Measurements from ENCODE around the gene NAGK.
A peak's percentile ranks its signal among the peaks of the same experiment; 100 is the strongest.
"Not testable (repeated sequence)": the region's sequence is repeated elsewhere in the genome, so short reads cannot be mapped to it uniquely, and the experiment has no call there.

Gene NAGK

GRCh38 chr2:71068218-71069035 is at the start of gene NAGK:
NAGK (plus strand) TSS chr2:71068648; CDS start chr2:71068684, 36 bp downstream.
- DNase-seq = peak; percentile 97

GRCh38 chr2:71019989-71020388 is 48.5 kb upstream of the NAGK start:
- DNase-seq = not testable (repeated sequence)

- not testable (repeated sequence) for DNase-seq
Measured at GRCh38 chr2:71021394-71021793, 47.1 kb upstream of the NAGK start.

- peak; percentile 74 for DNase-seq
Measured at GRCh38 chr2:71023553-71024243, 44.8 kb upstream of the NAGK start.

GRCh38 chr2:71036296-71036695 is 32.2 kb upstream of the NAGK start:
- DNase-seq = not testable (repeated sequence)

GRCh38 chr2:71042287-71042686 is 26.2 kb upstream of the NAGK start:
- no peak for DNase-seq

GRCh38 chr2:71043531-71044407 is 24.7 kb upstream of the NAGK start:
- DNase-seq = no peak

GRCh38 chr2:71045151-71045550 is 23.3 kb upstream of the NAGK start:
- no peak for DNase-seq

GRCh38 chr2:71045865-71046548 is 22.4 kb upstream of the NAGK start:
- DNase-seq = no peak

- no peak for DNase-seq
Measured at GRCh38 chr2:71048096-71048495, 20.4 kb upstream of the NAGK start.

- DNase-seq = peak; percentile 64
Measured at GRCh38 chr2:71049704-71050360, 18.6 kb upstream of the NAGK start.

GRCh38 chr2:71055206-71055740 is 13.2 kb upstream of the NAGK start:
- not testable (repeated sequence) for DNase-seq

- no peak for DNase-seq
Measured at GRCh38 chr2:71060211-71060610, 8.2 kb upstream of the NAGK start.

- no peak for DNase-seq
Measured at GRCh38 chr2:71060871-71061270, 7.6 kb upstream of the NAGK start.

- no peak for DNase-seq
Measured at GRCh38 chr2:71063216-71063615, 5.2 kb upstream of the NAGK start.

- DNase-seq = no peak
Measured at GRCh38 chr2:71064110-71064611, 4.3 kb upstream of the NAGK start.

- no peak for DNase-seq
Measured at GRCh38 chr2:71064754-71065621, 3.5 kb upstream of the NAGK start.

- no peak for DNase-seq
Measured at GRCh38 chr2:71066856-71067255, 1.6 kb upstream of the NAGK start.

GRCh38 chr2:71067567-71068217 is 756 bp upstream of the NAGK start:
- DNase-seq = no peak

GRCh38 chr2:71069376-71069775 is 928 bp downstream of the NAGK start:
- no peak for DNase-seq

Measured in stimulated activated CD4-positive, alpha-beta T cell treated with anti-CD3 and anti-CD28 coated beads, Interleukin-1b, Interleukin-23, amount 100 ng/mL, for 48 hours (primary cell).